Type B pancreatic cell (in vitro differentiated cells): ENCODE measurements around the gene CCT7. TPM values are rescaled to one million over a fixed set of nuclear protein-coding genes. Genes with fewer than 3 reads are reported as not detected.

ENCODE experiments used
- DNase-seq: peaks from one replicate; pipeline ENCODE4 v3.0.0; 2021; ENCODE audit warnings: mixed read lengths; ENCODE audit not compliant: unreplicated experiment; ENCODE audit errors: extremely low spot score
- H3K27ac Mint-ChIP-seq: 2 replicates; pipeline ENCODE4 v1.8.0; 2021; ENCODE audit warnings: mild to moderate bottlenecking, mixed read lengths
- H3K27me3 Mint-ChIP-seq: 2 replicates; pipeline ENCODE4 v1.8.0; 2021; ENCODE audit warnings: mixed read lengths
- H3K36me3 Mint-ChIP-seq: 2 replicates; pipeline ENCODE4 v1.8.0; 2021; ENCODE audit warnings: mixed read lengths
- H3K4me1 Mint-ChIP-seq: one replicate; pipeline ENCODE4 v1.8.0; 2021; ENCODE audit warnings: mixed read lengths; ENCODE audit not compliant: unreplicated experiment
- H3K4me3 Mint-ChIP-seq: 2 replicates; pipeline ENCODE4 v1.8.0; 2021; ENCODE audit warnings: mild to moderate bottlenecking, mixed read lengths
- H3K9me3 Mint-ChIP-seq: 2 replicates; pipeline ENCODE4 v1.8.0; 2021; ENCODE audit warnings: mixed read lengths
- CTCF ChIP-seq: fragments of 200-600 bp; sonication (generic); conservative IDR thresholded peaks from 2 replicates; pipeline ENCODE4 v1.5.0; 2021; ENCODE audit warnings: antibody characterized with exemption, mild to moderate bottlenecking
- total RNA-seq: library from RNA; stranded (reverse); gene quantifications from 2 replicates; pipeline ENCODE4 v1.2.1, GENCODE V29; 2021; ENCODE audit warnings: low replicate concordance

Gene CCT7
- total RNA-seq, 1 donor from 2014 or later, result 300 TPM

- TF ChIP-seq CTCF, result no peak
- DNase-seq, result no peak
- Mint-ChIP-seq H3K9me3 (no peaks in the 10 kb centered on the region), H3K4me1 (no peaks in the 10 kb centered on the region), H3K27me3 (peaks cover 29% of the 10 kb centered on the region), H3K36me3 (no peaks in the 10 kb centered on the region), H3K27ac (no peak overlapping the region), H3K4me3 (no peak overlapping the region)
These were observed 47.1 kb downstream of the CCT7 start for GRCh38 chr2:73281244-73281643.

- TF ChIP-seq CTCF, result no peak
- Mint-ChIP-seq H3K36me3 (no peaks in the 10 kb centered on the region), H3K9me3 (no peaks in the 10 kb centered on the region), H3K4me1 (no peaks in the 10 kb centered on the region), H3K4me3 (peak overlapping the region; percentile 88), H3K27ac (peak overlapping the region; percentile 32), H3K27me3 (peaks cover 47% of the 10 kb centered on the region)
- no peak for DNase-seq
These were observed 48.9 kb downstream of the CCT7 start for GRCh38 chr2:73282924-73283544.

GRCh38 chr2:73283545-73284295, 49.6 kb downstream of the CCT7 start:
- Mint-ChIP-seq H3K4me3 (peak overlapping the region; percentile 88), H3K27me3 (peaks cover 53% of the 10 kb centered on the region), H3K27ac (peak overlapping the region; percentile 32), H3K9me3 (no peaks in the 10 kb centered on the region), H3K4me1 (no peaks in the 10 kb centered on the region), H3K36me3 (no peaks in the 10 kb centered on the region)
- DNase-seq, result no peak
- TF ChIP-seq CTCF, result no peak

GRCh38 chr2:73284296-73285158, 50.4 kb downstream of the CCT7 start, which contains the start of gene FBXO41:
Gene FBXO41, minus strand, starts transcription at chr2:73284478. Its CDS starts 14,848 bp downstream, at chr2:73269630.
- no peaks in the 10 kb centered on the region for H3K36me3 Mint-ChIP-seq
- peak within 1 kb of the TSS; percentile 88 for H3K4me3 Mint-ChIP-seq
- H3K27me3 Mint-ChIP-seq, result peaks cover 58% of the 10 kb centered on the region
- TF ChIP-seq CTCF, result no peak
- H3K9me3 Mint-ChIP-seq, result no peaks in the 10 kb centered on the region
- H3K4me1 Mint-ChIP-seq, result no peaks in the 10 kb centered on the region
- DNase-seq, result peak; percentile 69
- H3K27ac Mint-ChIP-seq, result peak within 1 kb of the TSS; percentile 32

GRCh38 chr2:73285159-73285739, 51.1 kb downstream of the CCT7 start:
- no peaks in the 10 kb centered on the region for H3K9me3 Mint-ChIP-seq
- DNase-seq, result no peak
- H3K4me1 Mint-ChIP-seq, result no peaks in the 10 kb centered on the region
- H3K27ac Mint-ChIP-seq, result no peak overlapping the region
- no peaks in the 10 kb centered on the region for H3K36me3 Mint-ChIP-seq
- peaks cover 65% of the 10 kb centered on the region for H3K27me3 Mint-ChIP-seq
- no peak for TF ChIP-seq CTCF
- H3K4me3 Mint-ChIP-seq, result peak overlapping the region; percentile 32
